Dedifferentiated amniotic fluid mesenchymal stem cell (primary cell): ENCODE measurements around the gene PRR13.
"Not testable (repeated sequence)": the region's sequence is repeated elsewhere in the genome, so short reads cannot be mapped to it uniquely, and the experiment has no call there.

ENCODE experiments used
- DNase-seq: peaks from one replicate; pipeline ENCODE4 v3.0.0-alpha.2; 2016; ENCODE audit errors: extremely low spot score

PRR13 gene

DNA sequence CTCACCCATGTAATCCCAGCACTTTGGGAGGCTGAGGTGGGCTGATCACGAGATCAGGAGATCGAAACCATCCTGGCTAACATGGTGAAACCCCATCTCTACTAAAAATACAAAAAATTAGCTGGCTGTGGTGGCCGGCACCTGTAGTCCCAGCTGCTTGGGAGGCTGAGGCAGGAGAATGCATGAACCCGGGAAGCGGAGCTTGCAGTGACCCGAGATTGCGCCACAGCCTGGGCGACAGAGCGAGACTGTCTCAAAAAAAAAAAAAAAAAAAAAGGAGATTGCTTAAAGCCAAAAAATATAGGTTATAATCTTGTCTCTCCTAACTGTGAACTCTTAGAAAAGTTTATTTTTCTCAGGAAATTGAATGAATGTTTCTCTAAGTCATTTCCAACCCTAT is 6.2 kb upstream of the PRR13 start:
- not testable (repeated sequence) for DNase-seq

DNA sequence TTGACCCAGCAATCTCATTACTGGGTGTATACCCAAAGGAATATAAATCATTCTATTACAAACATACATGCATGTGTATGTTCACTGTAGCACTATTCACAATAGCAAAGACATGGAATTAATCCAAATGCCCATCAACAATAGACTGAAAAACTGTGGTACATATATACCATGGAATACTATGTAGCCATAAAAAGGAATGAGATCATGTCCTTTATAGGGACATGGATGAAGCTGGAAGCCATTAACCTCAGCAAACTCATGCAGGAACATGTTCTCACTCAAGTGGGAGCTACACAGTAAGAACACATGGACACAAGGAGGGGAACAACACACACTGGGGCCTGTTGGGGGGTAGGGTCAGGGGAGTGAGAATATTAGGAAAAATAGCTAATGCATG is 2.0 kb upstream of the PRR13 start:
- not testable (repeated sequence) for DNase-seq

DNA sequence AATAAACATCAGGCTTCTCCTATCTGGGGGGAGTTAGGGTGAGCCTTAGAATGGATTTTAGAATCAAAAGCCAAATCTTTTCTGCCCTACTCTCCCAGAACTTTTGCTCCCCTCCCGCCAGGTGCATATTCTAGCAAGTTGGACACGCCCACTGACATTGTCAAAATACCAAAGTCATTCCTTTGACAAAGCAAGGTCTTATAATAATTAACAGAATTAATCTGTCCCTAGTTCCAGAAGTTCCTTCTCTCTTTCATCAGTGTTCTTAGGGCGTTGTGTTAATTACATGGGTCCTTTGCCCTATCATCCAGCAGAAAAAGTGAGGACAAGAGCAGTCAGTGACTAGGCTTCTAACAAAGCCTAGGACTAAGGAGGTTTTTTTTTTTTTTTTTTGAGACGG is 2.4 kb downstream of the PRR13 start:
- DNase-seq, result no peak

DNA sequence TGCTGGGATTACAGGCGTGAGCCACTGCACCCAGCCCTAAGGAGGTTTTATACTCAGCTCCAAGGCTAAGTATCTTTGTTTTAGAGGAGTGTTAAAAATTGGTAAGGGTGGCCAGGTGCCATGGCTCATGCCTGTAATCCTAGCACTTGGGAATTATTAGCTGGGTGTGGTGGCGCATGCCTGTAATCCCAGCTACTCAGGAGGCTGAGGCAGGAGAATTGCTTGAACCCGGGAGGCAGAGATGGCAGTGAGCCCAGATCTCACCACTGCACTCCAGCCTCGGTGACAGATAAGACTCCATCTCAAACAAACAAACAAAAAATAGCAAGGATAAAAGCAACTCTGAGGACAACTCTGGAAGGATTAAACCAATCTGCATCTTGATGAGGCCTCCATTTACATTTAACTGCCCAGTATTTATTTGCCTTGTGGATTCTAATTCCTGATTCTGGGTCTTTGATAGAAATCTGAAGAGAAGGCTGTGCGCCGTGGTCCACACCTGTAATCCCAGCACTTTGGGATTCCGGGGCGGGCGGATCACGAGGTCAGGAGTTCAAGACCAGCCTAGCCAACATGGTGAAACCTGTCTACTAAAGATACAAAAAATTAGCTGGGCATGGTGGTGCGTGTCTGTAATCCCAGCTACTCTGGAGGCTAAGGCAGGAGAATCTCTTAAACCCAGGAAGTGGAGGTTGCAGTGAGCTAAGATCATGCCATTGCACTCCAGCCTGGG is 3.2 kb downstream of the PRR13 start:
- DNase-seq, result not testable (repeated sequence)

DNA sequence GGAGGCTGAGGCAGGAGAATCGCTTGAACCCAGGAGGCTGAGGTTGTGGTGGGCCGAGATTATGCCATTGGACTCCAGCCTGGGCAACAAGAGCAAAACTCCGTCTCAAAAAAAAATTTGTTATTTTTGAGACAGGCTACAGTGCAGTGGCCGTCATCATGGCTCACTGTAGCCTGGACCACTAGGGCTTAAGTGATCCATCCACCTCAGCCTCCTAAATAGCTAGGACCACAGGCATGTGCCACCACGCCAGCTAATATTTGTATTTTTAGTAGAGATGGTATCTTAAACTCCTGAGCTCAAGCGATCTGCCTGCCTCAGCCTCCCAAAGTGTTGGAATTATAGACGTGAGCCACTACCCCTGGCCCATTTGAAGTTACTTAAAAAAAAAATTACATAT is 9.4 kb downstream of the PRR13 start:
- no peak for DNase-seq

DNA sequence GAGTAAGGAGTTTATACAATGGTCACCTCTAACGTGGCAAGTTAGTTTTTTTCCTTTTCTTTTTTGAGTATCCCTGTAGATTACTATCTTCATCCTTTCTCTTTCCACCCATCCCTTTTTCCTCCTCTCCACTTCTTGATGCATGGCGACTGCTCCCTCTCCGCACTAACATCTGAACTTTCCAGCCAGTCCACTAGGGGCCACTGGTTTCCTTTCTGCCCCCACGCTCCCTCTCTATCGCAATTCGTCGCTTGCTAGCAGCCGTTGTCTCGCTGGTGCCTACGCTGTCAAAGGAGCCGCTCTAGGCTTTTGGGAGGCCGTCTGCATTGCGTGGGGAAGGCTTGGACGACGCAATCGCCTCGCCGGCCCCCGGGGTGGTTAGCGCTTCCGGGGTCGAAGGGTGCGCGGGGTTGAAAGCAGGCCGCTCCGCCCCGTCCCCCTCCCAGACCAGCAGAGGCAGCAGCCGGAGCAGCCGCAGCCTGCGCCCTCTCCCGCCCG is 10.2 kb downstream of the PRR13 start, which contains the start of gene PCBP2:
Gene PCBP2 (plus strand): TSS at position 442 of the 498 bp plus-strand sequence. CDS start 2,699 bp downstream, outside the sequence.
- peak; percentile 99 for DNase-seq

DNA sequence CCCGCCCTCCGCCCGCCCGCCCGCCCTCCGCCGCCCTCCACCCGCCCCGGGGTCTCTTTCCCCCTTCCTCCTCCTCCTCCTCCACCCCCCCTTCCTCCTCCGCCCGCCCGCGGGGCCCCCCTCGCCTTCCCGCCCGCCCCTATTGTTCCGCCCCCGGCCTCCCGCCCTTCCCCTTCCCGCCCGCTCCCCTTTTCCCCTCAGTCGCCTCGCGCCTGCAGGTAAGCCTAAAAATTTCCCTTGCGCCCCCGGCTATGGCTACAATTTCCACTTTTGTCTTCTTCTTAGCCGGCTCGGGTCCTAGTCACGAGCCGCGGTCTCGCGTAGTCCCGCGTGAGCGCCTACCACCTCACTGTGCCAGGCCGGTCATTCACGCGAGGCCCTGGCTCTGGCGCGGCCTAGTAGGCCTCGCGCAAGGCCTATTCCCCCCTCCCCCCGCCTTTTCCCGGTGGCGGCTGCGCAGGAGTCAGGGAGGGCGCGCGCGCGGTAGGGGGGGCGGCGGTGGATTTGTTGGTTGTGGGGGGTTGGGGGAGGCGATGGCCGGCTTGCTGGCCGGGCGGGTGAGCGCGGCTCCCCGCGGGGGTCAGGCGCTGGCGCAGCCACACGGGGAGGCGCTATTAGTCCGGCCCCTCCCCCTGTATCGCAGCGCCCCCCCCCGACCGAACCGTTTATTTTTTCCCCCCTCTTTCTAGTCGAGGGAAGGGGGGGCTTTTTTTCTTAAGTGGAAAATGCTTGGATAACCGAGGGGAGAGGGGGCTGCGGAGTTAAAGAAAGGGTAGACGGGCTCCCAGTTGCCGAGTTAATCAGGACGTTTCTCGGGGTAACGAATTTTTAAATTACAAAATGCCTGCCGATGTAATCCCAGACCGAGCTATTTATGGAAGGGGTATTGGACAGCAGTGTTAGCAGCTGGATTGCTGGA is 10.9 kb downstream of the PRR13 start:
- peak; percentile 72 for DNase-seq

DNA sequence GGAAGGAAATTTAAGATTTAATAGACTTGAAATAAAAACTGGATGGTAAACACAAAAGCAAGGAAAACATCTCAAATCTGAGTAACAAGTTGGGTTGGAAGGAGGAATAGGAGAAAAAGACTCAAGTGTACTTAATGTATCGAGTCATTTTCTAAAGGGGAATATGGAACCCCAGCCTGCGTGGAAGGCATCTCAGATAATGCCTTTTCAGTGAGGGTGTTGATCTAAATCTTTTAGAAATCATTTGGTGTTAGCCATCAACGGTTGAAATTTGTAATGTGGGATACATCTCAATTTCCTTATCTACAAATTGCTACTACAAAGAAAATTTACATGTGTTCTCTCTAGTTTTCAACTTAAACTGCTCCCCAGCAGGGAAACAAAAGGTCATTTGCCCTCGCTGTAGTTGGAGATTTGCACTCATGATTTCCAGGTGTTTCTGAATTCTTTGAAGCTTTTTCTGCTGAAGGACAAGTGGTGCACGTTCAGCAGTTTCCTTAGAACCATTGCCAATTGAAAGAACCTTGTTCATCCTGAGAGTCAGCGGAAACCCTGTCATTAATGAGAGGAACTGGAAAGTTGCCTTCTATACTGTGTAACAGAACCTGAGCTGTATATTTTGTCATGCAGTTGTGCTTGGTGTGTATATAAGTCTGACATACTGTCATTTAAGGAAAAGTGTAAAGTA is 12.6 kb downstream of the PRR13 start:
- no peak for DNase-seq

DNA sequence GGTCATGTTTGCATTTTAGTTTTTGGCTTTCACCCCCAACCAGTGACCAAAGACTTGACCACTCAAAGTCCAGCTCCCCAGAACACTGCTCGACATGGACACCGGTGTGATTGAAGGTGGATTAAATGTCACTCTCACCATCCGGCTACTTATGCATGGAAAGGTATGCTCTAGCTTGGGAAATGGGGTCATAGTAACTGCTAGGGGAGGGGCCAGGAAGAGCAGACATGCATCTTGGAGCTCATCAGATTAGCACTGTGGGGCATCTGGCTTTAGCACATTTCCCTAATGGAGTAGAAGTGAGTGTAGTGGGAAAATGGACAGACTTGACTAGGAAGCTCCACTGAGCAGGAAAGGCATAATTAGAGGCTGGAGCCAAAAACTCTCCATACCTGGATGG is 13.2 kb downstream of the PRR13 start:
- no peak for DNase-seq

DNA sequence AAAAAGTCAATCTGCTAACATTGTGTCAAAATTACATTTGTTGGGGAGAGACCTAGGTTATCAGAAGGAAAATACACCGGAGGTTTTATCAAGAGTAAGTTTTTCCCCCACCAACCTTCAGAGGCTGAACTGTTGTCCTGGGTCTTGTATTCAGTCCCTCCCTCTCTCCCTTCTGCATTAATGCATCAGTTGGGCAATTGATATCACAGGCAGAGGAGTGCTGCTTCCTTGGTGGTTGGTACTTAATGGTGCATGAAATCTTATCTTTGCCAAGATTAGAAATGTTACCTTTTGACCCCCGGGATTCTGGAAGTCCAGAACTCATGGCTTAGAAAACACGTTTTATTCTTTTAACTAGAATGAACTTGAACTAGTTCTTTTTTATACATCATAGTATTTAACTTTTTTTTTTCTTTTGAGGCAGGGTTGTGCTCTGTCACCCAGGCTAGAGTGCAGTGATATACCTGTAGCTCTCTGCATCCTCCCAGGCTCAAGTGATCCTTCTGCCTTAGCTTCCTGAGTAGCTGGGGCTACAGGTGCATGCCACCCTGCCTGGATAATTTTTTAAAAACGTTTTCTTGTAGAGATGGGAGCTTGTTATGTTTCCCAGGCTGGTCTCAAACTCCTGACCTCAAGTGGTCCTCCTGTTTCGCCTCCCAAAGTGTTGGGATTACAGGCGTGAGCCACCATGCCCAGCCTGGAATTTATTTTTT is 15.3 kb downstream of the PRR13 start:
- DNase-seq, result no peak

DNA sequence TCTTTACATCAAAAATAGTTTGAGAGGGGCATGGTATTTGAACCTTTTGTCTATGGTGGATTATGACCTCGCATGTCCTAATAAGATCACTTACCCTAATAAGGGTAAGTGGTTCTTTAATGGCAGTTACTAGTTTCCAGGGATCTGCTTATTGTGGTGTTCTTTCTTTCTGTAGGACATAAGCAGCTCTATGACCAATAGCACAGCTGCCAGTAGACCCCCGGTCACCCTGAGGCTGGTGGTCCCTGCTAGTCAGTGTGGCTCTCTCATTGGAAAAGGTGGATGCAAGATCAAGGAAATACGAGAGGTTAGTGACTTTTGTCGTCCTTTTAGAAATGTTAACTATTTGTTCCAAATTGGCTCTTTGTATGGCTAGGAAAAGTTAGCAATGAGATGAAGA is 17.6 kb downstream of the PRR13 start:
- no peak for DNase-seq

DNA sequence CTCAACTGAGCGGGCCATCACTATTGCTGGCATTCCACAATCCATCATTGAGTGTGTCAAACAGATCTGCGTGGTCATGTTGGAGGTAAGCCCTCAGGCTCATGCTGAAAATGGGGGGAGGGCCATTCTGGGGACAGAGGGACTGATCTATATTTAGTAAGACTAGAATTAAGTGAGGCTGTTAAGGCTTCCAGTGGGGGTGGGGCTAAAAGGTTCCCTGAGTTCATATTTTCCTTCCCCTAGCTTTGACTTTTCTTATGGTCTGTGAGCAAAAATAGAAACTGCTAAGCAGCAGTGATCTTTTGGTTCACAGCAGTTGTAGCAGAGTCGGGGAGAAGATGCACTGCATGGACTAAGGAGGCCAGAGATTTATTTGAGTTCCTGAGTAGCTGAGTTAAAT is 19.5 kb downstream of the PRR13 start:
- no peak for DNase-seq

DNA sequence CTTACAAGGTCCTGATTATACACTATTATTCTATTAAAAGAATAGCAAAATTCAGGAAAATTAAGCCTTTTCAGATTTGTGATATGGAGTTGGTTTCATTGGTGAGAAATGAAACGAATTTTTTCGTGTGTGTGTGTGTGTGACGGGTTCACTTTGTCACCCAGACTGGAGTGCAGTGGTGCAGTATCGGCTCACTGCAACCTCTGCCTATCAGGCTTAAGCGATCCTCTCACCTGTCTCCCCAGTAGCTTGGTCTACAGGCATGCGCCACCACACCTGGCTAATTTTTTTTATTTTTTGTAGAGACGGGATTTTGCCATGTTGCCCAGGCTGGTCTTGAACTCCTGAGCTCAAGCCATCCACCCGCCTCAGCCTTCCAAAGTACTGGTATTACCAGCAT is 20.1 kb downstream of the PRR13 start:
- no peak for DNase-seq

DNA sequence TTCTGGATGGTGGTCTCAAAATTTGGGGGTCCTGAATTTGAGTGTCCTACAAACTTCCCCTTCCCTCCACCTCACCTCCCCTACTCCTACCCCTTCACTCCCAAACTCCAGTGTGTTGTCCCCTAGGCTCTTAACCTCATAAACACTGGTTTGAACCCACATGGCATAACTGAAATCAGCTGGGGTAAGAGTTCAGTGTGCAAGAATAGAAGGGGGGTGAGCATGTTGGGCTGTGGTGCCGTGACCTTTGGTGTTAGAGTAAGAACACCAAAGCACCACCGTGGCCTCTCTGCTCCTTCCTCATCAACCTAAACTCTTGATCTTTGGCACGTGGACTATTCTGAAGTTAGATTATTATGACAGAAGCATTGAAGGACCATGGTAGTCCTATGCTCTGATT is 21.4 kb downstream of the PRR13 start:
- no peak for DNase-seq

DNA sequence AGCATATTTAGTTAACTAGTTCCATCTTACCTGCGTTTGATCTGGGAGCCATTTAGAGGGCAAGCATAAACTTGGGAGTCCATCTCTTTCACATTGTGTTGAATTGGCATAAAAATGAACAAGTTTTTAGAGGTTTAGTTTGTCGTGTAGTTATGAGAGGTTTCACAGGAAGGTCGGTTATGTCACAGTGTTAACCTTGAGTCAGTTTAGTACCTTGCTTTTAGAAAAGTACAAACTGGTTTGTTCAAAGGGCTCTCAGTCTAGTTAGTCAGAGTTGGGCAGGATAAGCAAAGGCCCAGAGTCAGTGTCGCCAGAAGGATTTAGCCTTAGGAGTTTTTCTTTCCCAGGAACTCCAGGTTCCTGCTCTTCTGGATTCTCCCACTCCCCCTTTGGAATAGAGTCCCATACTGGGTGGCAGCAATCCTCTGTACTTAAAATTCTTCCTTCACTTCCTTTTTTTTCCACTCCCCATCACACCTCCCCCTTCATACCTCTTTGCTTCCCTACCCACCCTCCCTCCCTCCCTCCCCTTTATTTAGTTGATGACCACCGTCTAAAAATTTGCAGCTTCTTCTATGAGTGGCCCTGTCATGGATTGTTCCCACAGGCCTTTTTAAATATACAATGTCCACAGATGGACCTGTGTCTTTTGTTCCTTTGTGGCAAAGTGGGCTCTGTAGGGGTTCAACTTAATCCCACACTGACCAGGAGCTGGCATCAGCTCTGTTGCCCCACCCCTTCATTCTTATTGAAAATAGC is 22.4 kb downstream of the PRR13 start:
- DNase-seq, result no peak

DNA sequence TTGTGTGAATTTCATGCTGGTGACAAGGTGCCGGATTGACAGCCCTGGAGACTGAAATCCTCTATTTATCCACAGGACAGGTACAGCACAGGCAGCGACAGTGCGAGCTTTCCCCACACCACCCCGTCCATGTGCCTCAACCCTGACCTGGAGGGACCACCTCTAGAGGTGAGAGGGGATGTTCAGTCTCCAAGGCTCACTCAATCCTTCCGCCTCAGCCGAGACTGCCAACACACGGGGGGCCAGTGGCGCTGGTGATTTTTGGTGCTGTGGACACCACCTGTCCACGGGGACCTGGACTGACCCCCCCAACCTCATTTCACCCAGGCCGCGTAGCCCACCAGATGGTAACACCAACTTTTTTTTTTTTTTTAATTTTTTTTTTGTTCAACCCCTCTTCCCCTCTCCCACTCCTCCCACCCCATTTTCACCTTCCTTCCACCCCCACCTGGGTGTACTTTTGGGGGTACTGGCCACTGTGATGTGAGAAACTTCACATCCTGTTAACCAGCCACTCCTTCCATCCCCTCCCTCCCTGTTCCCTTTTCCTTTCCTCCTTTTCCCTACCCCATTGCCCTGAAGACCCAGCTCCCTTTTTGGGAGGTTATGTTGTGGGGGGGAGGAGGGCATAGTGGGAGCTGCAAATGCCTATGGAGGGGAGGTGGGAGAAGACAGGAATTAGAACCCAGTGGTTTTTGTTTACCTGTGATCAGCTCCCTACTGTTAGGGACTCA is 23.3 kb downstream of the PRR13 start:
- DNase-seq, result no peak

DNA sequence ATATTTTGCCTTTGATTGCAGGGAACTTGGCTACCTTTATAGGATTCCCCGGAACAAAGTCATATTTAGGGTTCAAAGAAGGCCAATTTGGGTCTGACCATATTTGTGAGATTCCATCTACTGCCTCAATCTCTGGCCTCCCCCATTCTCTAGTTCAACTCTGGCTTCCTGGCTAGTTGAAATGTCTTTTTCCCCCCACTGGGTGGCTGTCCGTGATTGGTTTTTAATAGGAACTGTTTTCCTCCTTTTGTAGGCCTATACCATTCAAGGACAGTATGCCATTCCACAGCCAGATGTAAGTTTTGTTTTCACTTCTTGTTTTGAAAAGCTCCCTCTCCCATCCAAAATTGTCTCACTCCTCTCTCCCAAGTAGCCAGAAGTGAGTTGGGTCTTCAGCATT is 24.1 kb downstream of the PRR13 start:
- DNase-seq, result no peak

DNA sequence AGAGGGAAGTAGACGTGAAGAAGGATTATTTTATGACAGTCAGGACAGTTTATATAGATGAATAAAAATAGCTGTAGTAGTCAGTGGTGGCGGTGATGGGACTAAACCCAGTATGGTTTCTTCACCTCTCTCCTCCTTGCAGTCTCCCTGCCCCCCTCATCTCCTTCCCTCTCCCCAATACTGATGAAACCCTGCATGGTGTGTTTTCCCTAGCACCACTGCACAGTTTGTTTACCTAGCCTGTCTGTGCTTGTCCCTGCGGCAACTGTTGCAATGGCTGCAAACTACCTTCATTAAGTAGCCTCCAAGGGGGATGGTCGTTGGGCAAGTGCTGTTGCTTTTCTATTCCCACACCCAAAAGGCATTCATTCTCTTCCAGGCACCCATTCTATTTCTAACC is 25.1 kb downstream of the PRR13 start:
- no peak for DNase-seq

DNA sequence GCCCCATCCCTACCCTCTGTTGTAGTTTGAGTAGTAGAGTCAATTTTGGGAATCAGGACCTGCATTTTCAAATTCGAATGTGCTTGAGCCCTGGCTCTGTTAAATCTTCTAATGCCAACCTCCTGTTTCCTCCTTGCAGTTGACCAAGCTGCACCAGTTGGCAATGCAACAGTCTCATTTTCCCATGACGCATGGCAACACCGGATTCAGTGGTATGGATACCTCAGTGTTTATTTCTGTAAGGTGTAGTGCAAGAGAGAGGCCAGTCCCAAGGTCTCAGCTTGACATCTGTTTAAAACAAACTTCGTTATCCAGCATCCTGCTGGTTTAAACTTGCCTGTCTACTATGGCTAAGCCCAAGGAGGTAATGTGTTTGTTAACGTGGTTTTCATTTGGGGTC is 25.5 kb downstream of the PRR13 start:
- DNase-seq, result no peak

DNA sequence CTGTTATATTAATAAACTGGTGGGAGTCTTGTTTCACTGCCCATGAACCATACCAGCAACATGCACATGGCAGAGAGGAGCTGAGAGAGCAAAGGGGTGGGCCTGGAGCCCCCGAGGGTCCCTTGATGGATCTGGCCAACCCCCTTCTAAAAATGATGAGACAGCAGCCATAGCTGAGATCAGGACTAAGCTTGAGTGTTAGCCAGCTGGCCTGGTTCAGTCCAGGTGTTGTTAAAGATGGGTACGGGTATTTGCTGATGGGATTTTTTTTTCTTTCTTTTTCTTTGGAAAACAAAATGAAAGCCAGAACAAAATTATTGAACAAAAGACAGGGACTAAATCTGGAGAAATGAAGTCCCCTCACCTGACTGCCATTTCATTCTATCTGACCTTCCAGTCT is 26.3 kb downstream of the PRR13 start:
- DNase-seq, result no peak
